GM12878 (cell line): ENCODE measurements around the gene SLC35F3. TPM values are rescaled to one million over a fixed set of nuclear protein-coding genes. Genes with fewer than 3 reads are reported as not detected.

Experiments used
- ATAC-seq: fragments of 200-7000 bp; cut with Tn5 transposase; 3 replicates; pipeline ENCODE4 v1.9.1; 2020; ENCODE audit warnings: mild to moderate bottlenecking, moderate library complexity
- BruUV-seq: library from RNA; stranded (reverse); fragments of 400-500 nt; replicated peaks from 2 replicates; lab custom pipeline; 2021; lab: Mats Ljungman, UMichigan
- CTCF ChIA-PET: fragments of 300-600 bp; sonication (Branson Sonifier 250); formaldehyde crosslinking; extraction: SDS; loops from one replicate; lab custom pipeline; 2021; ENCODE audit warnings: inconsistent platforms; lab: Yijun Ruan, JAX
- POLR2A ChIA-PET: fragments of 350-600 bp; formaldehyde crosslinking; extraction: SDS; loops from one replicate; lab custom pipeline; 2021; ENCODE audit warnings: inconsistent platforms; lab: Charles Lee
- RAD21 ChIA-PET: fragments of 300-600 bp; sonication (Branson Sonifier 250); formaldehyde crosslinking; loops from one replicate; lab custom pipeline; 2023; ENCODE audit warnings: antibody characterized with exemption; ENCODE audit not compliant: unreplicated experiment; lab: Charles Lee
- SMC1A ChIA-PET: fragments of 300-600 bp; sonication (Branson Sonifier 250); formaldehyde crosslinking; loops from one replicate; lab custom pipeline; 2023; ENCODE audit not compliant: unreplicated experiment, uncharacterized antibody; lab: Charles Lee
- DNase-seq: peaks from one replicate; pipeline ENCODE4 v3.0.0-alpha.2; 2011; ENCODE audit warnings: low read depth, low spot score
- FAIRE-seq: peaks from 3 replicates; lab custom pipeline; 2011; peaks lifted over from hg19 to GRCh38; lab: Jason Lieb, UNC
- H2AFZ ChIP-seq: 2 replicates; pipeline ENCODE4 v1.6.0; 2011; ENCODE audit warnings: low read depth, low read length, control low read depth; ENCODE audit not compliant: control insufficient read depth
- H3K27ac ChIP-seq: 2 replicates; pipeline ENCODE4 v1.5.1; 2011; ENCODE audit warnings: control low read depth; ENCODE audit not compliant: control insufficient read depth, insufficient read depth
- H3K27me3 ChIP-seq, 2 experiments: replicated peaks in 1 of 2; 2 replicates each; pipeline versions ENCODE4 v1.6.0 to v1.6.1; 2011; ENCODE audit warnings: low read length in 1 of 2; ENCODE audit not compliant: control insufficient read depth in 2 of 2, insufficient read depth in 2 of 2
- H3K36me3 ChIP-seq, 2 experiments: 2 replicates each; pipeline ENCODE4 v1.5.1; 2011; ENCODE audit warnings: low read length in 1 of 2; ENCODE audit not compliant: control insufficient read depth in 2 of 2, insufficient read depth in 2 of 2
- H3K4me1 ChIP-seq: 2 replicates; pipeline ENCODE4 v1.6.1; 2011; ENCODE audit warnings: mild to moderate bottlenecking, low read length, moderate library complexity, mixed read lengths; ENCODE audit not compliant: control insufficient read depth, insufficient read depth
- H3K4me2 ChIP-seq: 2 replicates; pipeline ENCODE4 v1.6.0; 2011; ENCODE audit warnings: control low read depth; ENCODE audit not compliant: control insufficient read depth, insufficient read depth
- H3K4me3 ChIP-seq: fragments of 200-600 bp; sonication (generic); 2 replicates; pipeline ENCODE4 v1.5.1; 2016
- H3K79me2 ChIP-seq: 2 replicates; pipeline ENCODE4 v1.6.0; 2011; ENCODE audit warnings: low read length; ENCODE audit not compliant: control insufficient read depth, insufficient read depth
- H3K9ac ChIP-seq: 2 replicates; pipeline ENCODE4 v1.8.0; 2011; ENCODE audit warnings: low read length, control low read depth, mixed read lengths; ENCODE audit not compliant: control insufficient read depth, insufficient read depth
- H3K9me3 ChIP-seq: replicated peaks from 3 replicates; pipeline ENCODE4 v1.5.1; 2011; ENCODE audit warnings: mild to moderate bottlenecking, low read length; ENCODE audit not compliant: control insufficient read depth, insufficient read depth
- H4K20me1 ChIP-seq: 2 replicates; pipeline ENCODE4 v1.6.0; 2011; ENCODE audit not compliant: control insufficient read depth, insufficient read depth
- BHLHE40 ChIP-seq, 2 experiments: fragments of 450-650 bp in 1 of 2; IDR thresholded peaks; 2 replicates each; pipeline ENCODE4 v1.6.1; 2011 to 2017; ENCODE audit warnings: low read depth in 2 of 2, borderline replicate concordance in 1 of 2, improper control_type of control experiment in 1 of 2, low read length in 1 of 2, mild to moderate bottlenecking in 1 of 2
- BMI1 ChIP-seq: fragments of 450-650 bp; IDR thresholded peaks from 2 replicates; pipeline ENCODE4 v1.6.1; 2016; ENCODE audit warnings: mild to moderate bottlenecking, moderate library complexity, borderline replicate concordance
- GATAD2B ChIP-seq: fragments of 450-650 bp; conservative IDR thresholded peaks from 2 replicates; pipeline ENCODE4 v1.6.1; 2017; ENCODE audit warnings: low read depth, mild to moderate bottlenecking, moderate library complexity
- JUND ChIP-seq: IDR thresholded peaks from 2 replicates; pipeline ENCODE4 v1.6.1; 2012; ENCODE audit warnings: low read depth, mild to moderate bottlenecking, low read length, improper control_type of control experiment, moderate library complexity
- KDM1A ChIP-seq: fragments of 200-600 bp; sonication (generic); IDR thresholded peaks from 2 replicates; pipeline ENCODE4 v1.6.1; 2016; ENCODE audit warnings: borderline replicate concordance
- MAX ChIP-seq: IDR thresholded peaks from 2 replicates; pipeline ENCODE4 v1.6.1; 2012; ENCODE audit warnings: low read depth, low read length, improper control_type of control experiment
- NFYA ChIP-seq: IDR thresholded peaks from 2 replicates; pipeline ENCODE4 v1.6.1; 2011; ENCODE audit warnings: low read depth, mild to moderate bottlenecking, low read length, improper control_type of control experiment, borderline replicate concordance
- NFYB ChIP-seq: IDR thresholded peaks from 2 replicates; pipeline ENCODE4 v1.6.1; 2011; ENCODE audit warnings: low read depth, mild to moderate bottlenecking, low read length, improper control_type of control experiment, moderate library complexity; ENCODE audit not compliant: insufficient read depth
- NKRF ChIP-seq: fragments of 450-650 bp; conservative IDR thresholded peaks from 2 replicates; pipeline ENCODE4 v1.6.1; 2017; ENCODE audit warnings: mild to moderate bottlenecking, moderate library complexity
- RAD21 ChIP-seq: IDR thresholded peaks from 2 replicates; pipeline ENCODE4 v1.6.1; 2011; ENCODE audit warnings: mild to moderate bottlenecking, low read depth, low read length, moderate library complexity; ENCODE audit not compliant: insufficient read depth
- RCOR1 ChIP-seq: conservative IDR thresholded peaks from 2 replicates; pipeline ENCODE4 v1.6.1; 2012; ENCODE audit warnings: low read depth, low read length, improper control_type of control experiment
- TARDBP ChIP-seq: IDR thresholded peaks from 2 replicates; pipeline ENCODE4 v1.6.1; 2016; ENCODE audit warnings: borderline replicate concordance
- ZNF274 ChIP-seq: IDR thresholded peaks from one replicate; pipeline ENCODE4 v1.8.0; 2011; ENCODE audit not compliant: insufficient read length, insufficient read depth
- ZNF592 ChIP-seq: fragments of 450-650 bp; IDR thresholded peaks from 2 replicates; pipeline ENCODE4 v1.6.1; 2017; ENCODE audit warnings: mild to moderate bottlenecking, moderate library complexity
- WGBS: methylation state at CpG from one replicate; pipeline ENCODE4 v1.1.6; 2016; ENCODE audit warnings: low lambda C conversion rate; ENCODE audit not compliant: insufficient replicate concordance, insufficient coverage; ENCODE audit errors: missing lambda C conversion rate; 5-methylcytosine and 5-hydroxymethylcytosine counted together
- in situ Hi-C: fragments of 300-500 bp; cut with MboI; formaldehyde crosslinking; loops from 9 replicates; pipeline ENCODE4 v1.14.3; 2018; ENCODE audit warnings: mixed read lengths
- intact Hi-C: fragments of 100-400 bp; cut with micrococcal nuclease; formaldehyde crosslinking; loops from one replicate; pipeline ENCODE4 v1.14.2; 2022; ENCODE audit not compliant: unreplicated experiment
- polyA plus RNA-seq, 11 experiments: library from polyadenylated mRNA; depleted of rRNA in 4 of 11; unstranded in 6 of 11; stranded (reverse) in 5 of 11; fragments of >200 nt; fragmentation: Nextera tagmentation in 4 of 11; fragmentation: Illumina TruSeq in 1 of 11; extraction: Ambion mirVana in 4 of 11; extraction: Trizol in 1 of 11; gene quantifications; 1 replicate in 1 of 11; 2 replicates in 10 of 11; pipeline versions ENCODE4 v1.2.1 to v1.2.3, GENCODE V29; 2011 to 2016; ENCODE audit warnings: inconsistent platforms in 2 of 11, missing spikeins in 2 of 11, low read depth in 1 of 11
- total RNA-seq, 4 experiments: library from RNA; depleted of rRNA in 3 of 4; stranded (reverse); fragments of >200 nt in 3 of 4; fragmentation: Illumina TruSeq in 1 of 4; extraction: Trizol in 1 of 4; gene quantifications; 2 replicates each; pipeline versions ENCODE4 v1.2.1 to v1.2.3, GENCODE V29; 2013 to 2021

The SLC35F3 gene
- total and polyA plus RNA-seq, 10 of the 15 experiments (the other 5 are each of a cell fraction or from before 2014, with no cell fraction given) = 1.0 to 8.6 (median 5.7) TPM

- no peak for TF ChIP-seq NFYA
- TF ChIP-seq NFYB = no peak
- TF ChIP-seq BMI1 = no peak
- no peak for TF ChIP-seq BHLHE40 (IDR thresholded peaks at IDR 0.05; ENCODE audit: borderline replicate concordance in 1 of 2, low read depth in 2 of 2, low read length in 1 of 2)
- TF ChIP-seq TARDBP = no peak
- TF ChIP-seq KDM1A = no peak
Observed at GRCh38 chr1:234325878-234326496, 421.5 kb downstream of the SLC35F3 start (continued).

- CTCF ChIA-PET = interaction anchor here (0.6 to 7.9 kb wide), 24 partner anchors 10 to 224 kb away, joined by 3 to 127 read pairs (median 4); partner anchors contain the start of gene COA6
- in situ Hi-C loops = no loop called here
- no peak overlapping the region for H3K4me3 ChIP-seq
- DNase-seq (no peak), FAIRE-seq (peak; percentile 13), ATAC-seq (peak; percentile 92)
- peak overlapping the region; percentile 38; the same call in 1 of the 2 replicates for H3K4me2 ChIP-seq
- POLR2A ChIA-PET = no interaction called here
- peak overlapping the region; percentile 61 for H2AFZ ChIP-seq
- H3K27me3 ChIP-seq = no peaks in the 10 kb centered on the region
- no peaks in the 10 kb centered on the region for H3K36me3 ChIP-seq
- SMC1A ChIA-PET = interaction anchor here (0.7 to 5.1 kb wide), 10 partner anchors 8 to 204 kb away, joined by 3 to 30 read pairs (median 4); no protein-coding TSS in a partner anchor
- H3K9me3 ChIP-seq = no peaks in the 10 kb centered on the region
- H3K27ac ChIP-seq = no peak overlapping the region
- 21% methylated on average over 20 of the region's 20 CpGs for WGBS
- RAD21 ChIA-PET = interaction anchor here (1.1 to 1.3 kb wide), 2 partner anchors 17 to 131 kb away, joined by 3 read pairs; no protein-coding TSS in a partner anchor
- H3K79me2 ChIP-seq = no peaks in the 10 kb centered on the region
- intact Hi-C loops = loop anchor here (1.0 to 5.0 kb wide), 4 partner anchors 113 to 214 kb away; no protein-coding TSS in a partner anchor
- peaks cover 5% of the 10 kb centered on the region for H3K4me1 ChIP-seq
- no peak overlapping the region for H3K9ac ChIP-seq
- no peaks in the 10 kb centered on the region for H4K20me1 ChIP-seq
- BruUV-seq = no TSS peak
- TF ChIP-seq NKRF (0 out of 2 replicates have a peak, but pooled peaks have one; percentile 35), JUND (no peak), ZNF592 (no peak), RCOR1 (no peak), RAD21 (peak; percentile 76), ZNF274 (no peak), GATAD2B (0 out of 2 replicates have a peak, but pooled peaks have one; percentile 39), MAX (no peak)
Observed at GRCh38 chr1:234326497-234327366, 422.3 kb downstream of the SLC35F3 start.
